Ovary (tissue), 9 donors: ENCODE measurements around the gene SDK1. TPM values are rescaled to one million over a fixed set of nuclear protein-coding genes. Genes with fewer than 3 reads are reported as not detected.

Experiments
- DNase-seq, 5 donors: peaks; one replicate each; pipeline ENCODE4 v3.0.0-alpha.2; 2019 to 2020
- H3K27ac ChIP-seq, 2 donors: fragments of 200-600 bp; one replicate each; pipeline versions ENCODE4 v1.5.1 to v1.8.0; 2019 to 2022
- H3K27me3 ChIP-seq: fragments of 200-600 bp; one replicate; pipeline ENCODE4 v1.8.0; 2022
- H3K36me3 ChIP-seq: fragments of 200-600 bp; sonication (generic); one replicate; pipeline ENCODE4 v1.5.1; 2019
- H3K4me1 ChIP-seq: one replicate; pipeline ENCODE4 v1.8.1; 2013; ENCODE audit warnings: mild to moderate bottlenecking, moderate library complexity; ENCODE audit not compliant: insufficient read depth
- H3K4me3 ChIP-seq: fragments of 200-600 bp; sonication (generic); one replicate; pipeline ENCODE4 v1.5.1; 2017
- H3K9me3 ChIP-seq, 2 donors: fragments of 200-600 bp in 1 of 2; sonication (generic) in 1 of 2; one replicate each; pipeline versions ENCODE4 v1.5.1 to v1.8.1; 2013 to 2019; ENCODE audit warnings: mild to moderate bottlenecking in 1 of 2, moderate library complexity in 1 of 2
- EP300 ChIP-seq: sonication (generic); formaldehyde crosslinking; IDR thresholded peaks from one replicate; pipeline ENCODE4 v1.6.1; 2017; ENCODE audit warnings: antibody characterized with exemption
- POLR2A ChIP-seq: fragments of 450-650 bp; IDR thresholded peaks from one replicate; pipeline ENCODE4 v1.6.1; 2017; ENCODE audit warnings: antibody characterized with exemption, mild to moderate bottlenecking, moderate library complexity
- WGBS, 3 donors: extraction: QIAGEN DNeasy Blood & Tissue Kit in 1 of 3; methylation state at CpG; one replicate each; pipeline versions ENCODE4 v1.1.5 to v1.1.7; 2013 to 2017; 5-methylcytosine and 5-hydroxymethylcytosine counted together
- intact Hi-C, 4 donors: fragments of 100-400 bp; cut with DNase I; formaldehyde crosslinking; loops; one replicate each; pipeline versions ENCODE4 v1.11.0 to v1.15.1; 2022 to 2023
- polyA plus RNA-seq, 2 donors: library from polyadenylated mRNA; stranded (reverse); fragments of 200-250 nt in 1 of 2; fragments of 350-450 nt in 1 of 2; fragmentation: Illumina TruSeq in 1 of 2; extraction: RNeasy Lipid Tissue Mini Kit (QIAGEN cat#74804) in 1 of 2; gene quantifications; one replicate each; pipeline ENCODE4 v1.2.3, GENCODE V29; 2013 to 2014
- total RNA-seq, 7 donors: library from RNA; depleted of rRNA in 2 of 7; stranded (reverse); fragments of >200 nt in 2 of 7; fragmentation: NEBNext Ultra II Directional in 3 of 7; extraction: Animal tissue kit (Norgen Biotek cat#: 25700) in 3 of 7; gene quantifications; one replicate each; pipeline versions ENCODE4 v1.1.0 to v1.2.4, GENCODE V29; 2016 to 2023
- TF ChIP-seq, protein P1 (sequence below), 3 donors: fragments of 450-650 bp in 2 of 3; fragments of 200-600 bp in 1 of 3; IDR thresholded peaks; one replicate each; pipeline versions ENCODE4 v1.5.1 to v1.8.0; 2016 to 2022; ENCODE audit warnings: antibody characterized with exemption in 3 of 3, mild to moderate bottlenecking in 1 of 3
- donor health status: DM: no; HTN: no; CAD: no; lungs with moderate emphysema.
- donor health status: DM: no; HTN: no; CAD: no.
- donor health status: Bipolar disorder and iron deficiency.
- donor health status: DM: yes; HTN: yes; CAD: no.
- donor health status: DM: no; HTN: no; CAD: no.
- donor health status: DM: yes; HTN: yes; CAD: no.

Gene SDK1
- total and polyA plus RNA-seq, 9 donors, result 1.2 to 13.3 (median 4.4) TPM

- H3K4me3 ChIP-seq, result no peak overlapping the region
- no peaks in the 10 kb centered on the region for H3K27me3 ChIP-seq
- intact Hi-C loops, result no loop called here
- no peaks in the 10 kb centered on the region for H3K9me3 ChIP-seq
- H3K36me3 ChIP-seq, result no peaks in the 10 kb centered on the region
- DNase-seq, result no peak
- no peak overlapping the region for H3K27ac ChIP-seq
- 87 to 96% (median 90%) methylated on average over 6 of the region's 6 CpGs for WGBS, 3 donors
- H3K4me1 ChIP-seq, result no peaks in the 10 kb centered on the region
- no peak for TF ChIP-seq POLR2A
- TF ChIP-seq EP300, result no peak
- TF ChIP-seq, protein P1, sequence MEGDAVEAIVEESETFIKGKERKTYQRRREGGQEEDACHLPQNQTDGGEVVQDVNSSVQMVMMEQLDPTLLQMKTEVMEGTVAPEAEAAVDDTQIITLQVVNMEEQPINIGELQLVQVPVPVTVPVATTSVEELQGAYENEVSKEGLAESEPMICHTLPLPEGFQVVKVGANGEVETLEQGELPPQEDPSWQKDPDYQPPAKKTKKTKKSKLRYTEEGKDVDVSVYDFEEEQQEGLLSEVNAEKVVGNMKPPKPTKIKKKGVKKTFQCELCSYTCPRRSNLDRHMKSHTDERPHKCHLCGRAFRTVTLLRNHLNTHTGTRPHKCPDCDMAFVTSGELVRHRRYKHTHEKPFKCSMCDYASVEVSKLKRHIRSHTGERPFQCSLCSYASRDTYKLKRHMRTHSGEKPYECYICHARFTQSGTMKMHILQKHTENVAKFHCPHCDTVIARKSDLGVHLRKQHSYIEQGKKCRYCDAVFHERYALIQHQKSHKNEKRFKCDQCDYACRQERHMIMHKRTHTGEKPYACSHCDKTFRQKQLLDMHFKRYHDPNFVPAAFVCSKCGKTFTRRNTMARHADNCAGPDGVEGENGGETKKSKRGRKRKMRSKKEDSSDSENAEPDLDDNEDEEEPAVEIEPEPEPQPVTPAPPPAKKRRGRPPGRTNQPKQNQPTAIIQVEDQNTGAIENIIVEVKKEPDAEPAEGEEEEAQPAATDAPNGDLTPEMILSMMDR (IDR thresholded peaks at IDR 0.05), result no peak
Measured at GRCh38 chr7:3336042-3336665, 35.1 kb downstream of the SDK1 start.

DNA sequence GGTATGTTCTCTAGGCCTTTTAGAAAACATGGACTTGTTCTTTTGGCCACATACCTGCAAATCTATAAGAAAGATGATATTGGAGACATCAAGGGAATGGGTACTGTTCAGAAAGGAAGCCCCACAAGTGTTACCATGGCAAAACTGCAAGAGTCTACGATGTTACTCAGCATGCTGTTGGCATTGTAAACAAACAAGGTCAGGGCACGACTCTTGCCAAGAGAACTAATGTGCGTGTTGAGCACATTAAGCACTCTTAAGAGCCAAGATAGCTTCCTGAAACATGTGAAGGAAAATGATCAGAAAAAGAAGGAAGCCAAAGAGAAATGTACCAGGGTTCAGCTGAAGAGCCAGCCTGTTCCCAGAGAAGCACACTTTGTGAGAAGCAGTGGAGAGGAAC lies 37.1 kb downstream of the SDK1 start:
- Histone ChIP-seq H3K4me3 (no peak overlapping the region), H3K27me3 (no peaks in the 10 kb centered on the region), H3K9me3 (no peaks in the 10 kb centered on the region), H3K4me1 (no peaks in the 10 kb centered on the region), H3K36me3 (no peaks in the 10 kb centered on the region), H3K27ac (no peak overlapping the region)
- DNase-seq, result no peak
- intact Hi-C loops, result no loop called here
- TF ChIP-seq POLR2A, result no peak
- no peak for TF ChIP-seq EP300
- TF ChIP-seq, protein P1 (IDR thresholded peaks at IDR 0.05), result no peak
- WGBS, 3 donors, result 66 to 69% (median 68%) methylated on average over 3 of the region's 3 CpGs

GRCh38 chr7:3345699-3346481 lies 44.8 kb downstream of the SDK1 start:
- Histone ChIP-seq H3K27ac (no peak overlapping the region), H3K27me3 (no peaks in the 10 kb centered on the region), H3K4me1 (no peaks in the 10 kb centered on the region), H3K36me3 (no peaks in the 10 kb centered on the region), H3K4me3 (no peak overlapping the region), H3K9me3 (no peaks in the 10 kb centered on the region)
- DNase-seq, result no peak
- TF ChIP-seq, protein P1 (IDR thresholded peaks at IDR 0.05), result no peak
- TF ChIP-seq POLR2A (no peak), EP300 (no peak)
- intact Hi-C loops, result no loop called here
- WGBS, 3 donors, result 69 to 77% (median 73%) methylated on average over 12 of the region's 12 CpGs

GRCh38 chr7:3349126-3349525 lies 48.1 kb downstream of the SDK1 start:
- 34 to 78% (median 69%) methylated on average over 2 of the region's 2 CpGs for WGBS, 3 donors
- intact Hi-C loops, result no loop called here
- no peak for DNase-seq
- Histone ChIP-seq H3K36me3 (no peaks in the 10 kb centered on the region), H3K4me3 (no peak overlapping the region), H3K4me1 (no peaks in the 10 kb centered on the region), H3K9me3 (no peaks in the 10 kb centered on the region), H3K27ac (no peak overlapping the region), H3K27me3 (no peaks in the 10 kb centered on the region)
- TF ChIP-seq, protein P1 (IDR thresholded peaks at IDR 0.05), result no peak
- TF ChIP-seq POLR2A (no peak), EP300 (no peak)
